ENCODE data around the gene MDM4.

MDM4 gene, protein sequence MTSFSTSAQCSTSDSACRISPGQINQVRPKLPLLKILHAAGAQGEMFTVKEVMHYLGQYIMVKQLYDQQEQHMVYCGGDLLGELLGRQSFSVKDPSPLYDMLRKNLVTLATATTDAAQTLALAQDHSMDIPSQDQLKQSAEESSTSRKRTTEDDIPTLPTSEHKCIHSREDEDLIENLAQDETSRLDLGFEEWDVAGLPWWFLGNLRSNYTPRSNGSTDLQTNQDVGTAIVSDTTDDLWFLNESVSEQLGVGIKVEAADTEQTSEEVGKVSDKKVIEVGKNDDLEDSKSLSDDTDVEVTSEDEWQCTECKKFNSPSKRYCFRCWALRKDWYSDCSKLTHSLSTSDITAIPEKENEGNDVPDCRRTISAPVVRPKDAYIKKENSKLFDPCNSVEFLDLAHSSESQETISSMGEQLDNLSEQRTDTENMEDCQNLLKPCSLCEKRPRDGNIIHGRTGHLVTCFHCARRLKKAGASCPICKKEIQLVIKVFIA

DNA sequence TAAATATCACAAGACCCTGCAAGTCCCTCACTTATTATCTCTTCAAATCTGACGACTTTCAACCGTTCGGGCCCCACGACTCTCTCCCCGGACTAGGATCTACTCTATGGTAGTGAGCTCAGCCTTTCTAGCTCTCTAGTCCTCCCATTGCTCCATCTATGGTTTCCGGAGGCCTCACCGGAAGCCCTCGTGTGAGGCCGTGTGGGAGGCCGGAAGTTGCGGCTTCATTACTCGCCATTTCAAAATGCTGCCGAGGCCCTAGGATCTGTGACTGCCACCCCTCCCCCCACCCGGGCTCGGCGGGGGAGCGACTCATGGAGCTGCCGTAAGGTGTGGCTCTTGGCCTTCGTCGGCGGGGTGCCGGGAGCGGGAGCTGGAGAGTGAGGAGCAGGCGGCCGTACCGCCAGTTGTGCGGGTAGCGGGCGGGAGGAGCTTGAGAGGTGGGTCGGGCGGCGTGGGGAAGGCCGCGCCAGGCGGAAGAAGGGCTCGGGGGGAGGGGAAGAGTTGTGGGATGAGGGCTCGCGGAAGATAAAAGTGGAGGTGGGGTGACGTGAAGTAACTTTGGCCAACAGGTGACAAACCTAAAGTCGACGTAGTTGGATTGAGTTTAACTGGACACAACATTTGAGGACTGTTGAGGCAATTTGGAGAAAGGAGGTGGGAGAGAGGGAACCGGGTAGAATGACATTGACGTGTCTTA, at the start of gene MDM4:
Gene MDM4, plus strand, starts transcription at position 227 of the 700 bp plus-strand sequence. CDS start 9,113 bp downstream, outside the sequence.
- peak within 1 kb of the TSS; percentile 96 for H3K27ac ChIP-seq
- TF ChIP-seq, protein P1, sequence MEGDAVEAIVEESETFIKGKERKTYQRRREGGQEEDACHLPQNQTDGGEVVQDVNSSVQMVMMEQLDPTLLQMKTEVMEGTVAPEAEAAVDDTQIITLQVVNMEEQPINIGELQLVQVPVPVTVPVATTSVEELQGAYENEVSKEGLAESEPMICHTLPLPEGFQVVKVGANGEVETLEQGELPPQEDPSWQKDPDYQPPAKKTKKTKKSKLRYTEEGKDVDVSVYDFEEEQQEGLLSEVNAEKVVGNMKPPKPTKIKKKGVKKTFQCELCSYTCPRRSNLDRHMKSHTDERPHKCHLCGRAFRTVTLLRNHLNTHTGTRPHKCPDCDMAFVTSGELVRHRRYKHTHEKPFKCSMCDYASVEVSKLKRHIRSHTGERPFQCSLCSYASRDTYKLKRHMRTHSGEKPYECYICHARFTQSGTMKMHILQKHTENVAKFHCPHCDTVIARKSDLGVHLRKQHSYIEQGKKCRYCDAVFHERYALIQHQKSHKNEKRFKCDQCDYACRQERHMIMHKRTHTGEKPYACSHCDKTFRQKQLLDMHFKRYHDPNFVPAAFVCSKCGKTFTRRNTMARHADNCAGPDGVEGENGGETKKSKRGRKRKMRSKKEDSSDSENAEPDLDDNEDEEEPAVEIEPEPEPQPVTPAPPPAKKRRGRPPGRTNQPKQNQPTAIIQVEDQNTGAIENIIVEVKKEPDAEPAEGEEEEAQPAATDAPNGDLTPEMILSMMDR (conservative IDR thresholded peaks at IDR 0.05), result no peak

DNA sequence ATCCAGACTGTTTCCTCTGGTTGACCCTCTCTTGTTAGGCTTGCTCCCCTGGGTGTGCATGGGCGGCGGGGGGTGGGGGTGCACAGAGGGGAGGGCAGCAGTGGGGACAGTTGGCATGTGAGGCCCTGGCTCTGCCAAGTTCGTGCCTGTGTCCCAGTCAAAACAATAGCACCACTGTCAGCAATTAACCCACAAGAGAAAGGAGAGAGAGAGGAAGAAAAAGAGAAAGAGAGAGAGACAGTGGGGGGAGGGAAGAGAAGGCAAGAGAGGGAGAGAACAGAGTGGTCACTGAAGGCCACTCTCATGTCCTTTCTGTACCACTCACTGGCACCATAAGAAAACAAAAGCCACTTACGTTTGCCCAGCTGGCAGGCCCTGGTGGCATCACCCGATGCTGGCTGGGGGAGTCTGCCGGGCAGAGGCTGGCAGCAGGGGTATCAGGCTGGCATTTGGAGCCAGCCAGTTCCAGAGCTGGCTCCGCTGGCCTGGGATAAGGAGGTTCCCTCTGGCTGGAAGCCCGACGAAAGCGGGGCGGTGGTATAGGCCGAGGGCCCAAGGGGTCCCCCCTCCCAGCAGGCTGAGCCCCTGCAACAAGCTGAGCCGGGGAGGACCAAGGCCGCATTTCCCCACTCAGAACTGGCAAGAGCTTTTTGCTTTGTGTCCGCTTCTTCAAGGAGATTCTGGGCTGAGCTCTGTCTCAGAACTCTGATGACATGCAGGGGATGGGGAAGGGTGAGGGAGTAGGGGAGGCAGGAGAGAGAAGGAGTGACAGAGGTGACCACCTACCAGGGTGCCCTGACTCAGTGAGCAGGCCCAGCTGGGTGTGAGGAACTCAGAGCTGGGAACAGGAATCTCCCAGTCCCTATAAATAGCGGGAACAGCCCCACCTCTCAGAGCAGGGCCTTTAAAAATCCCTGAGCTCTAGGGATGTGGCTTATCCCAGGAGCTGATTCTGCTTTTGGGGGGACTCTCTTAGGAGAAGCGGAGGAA, 49.5 kb upstream of the MDM4 start:
- H3K27ac ChIP-seq, result no peak overlapping the region
- TF ChIP-seq, protein P1 (conservative IDR thresholded peaks at IDR 0.05), result no peak

DNA sequence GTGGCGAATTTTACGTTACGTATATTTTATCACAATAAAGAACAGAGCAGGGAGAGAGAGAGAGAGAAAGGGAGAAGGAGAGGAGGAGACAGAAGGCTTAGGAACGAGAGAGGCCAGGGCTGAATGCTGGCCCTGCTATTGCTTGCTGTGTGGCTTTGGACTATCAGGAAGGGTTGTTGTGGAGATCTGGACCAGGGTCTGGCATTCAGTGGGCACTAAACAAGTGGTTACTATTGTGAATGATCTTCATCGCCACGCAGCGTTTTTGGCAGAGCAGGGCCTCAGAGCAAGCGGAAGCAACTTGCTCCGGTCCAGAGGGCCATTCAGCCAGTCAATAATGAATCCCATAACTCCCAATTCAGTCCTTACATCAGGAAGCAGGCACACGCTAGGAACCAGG, 48.0 kb upstream of the MDM4 start:
- TF ChIP-seq, protein P1 (conservative IDR thresholded peaks at IDR 0.05), result no peak
- no peak overlapping the region for H3K27ac ChIP-seq

DNA sequence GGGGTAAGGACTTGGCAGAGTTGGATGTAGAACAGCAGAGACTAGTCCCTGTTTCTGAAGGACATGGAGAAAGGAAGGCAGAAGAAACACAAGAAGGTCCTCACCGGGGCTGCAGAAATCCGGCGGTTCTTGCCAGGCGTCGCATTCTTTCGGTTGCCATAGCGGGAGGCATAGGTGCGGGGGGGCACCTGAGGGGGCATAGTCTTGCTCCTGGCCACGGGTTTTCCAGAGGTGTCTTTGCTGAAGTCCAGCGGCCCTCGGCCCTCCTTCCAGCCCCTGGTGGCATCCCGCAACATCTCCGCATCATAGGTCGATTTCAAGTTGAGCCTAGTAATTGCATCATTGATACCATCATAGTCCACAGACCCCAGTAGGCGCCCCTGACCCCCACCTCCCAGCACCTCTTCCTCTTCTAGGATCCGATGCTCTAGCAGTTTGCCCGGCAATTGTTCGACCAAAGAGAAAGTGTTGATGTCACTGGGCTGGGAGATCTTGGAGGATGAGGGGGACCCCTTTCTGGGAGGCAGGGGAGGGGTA, 47.4 kb upstream of the MDM4 start:
- no peak overlapping the region for H3K27ac ChIP-seq
- TF ChIP-seq, protein P1 (conservative IDR thresholded peaks at IDR 0.05), result no peak

DNA sequence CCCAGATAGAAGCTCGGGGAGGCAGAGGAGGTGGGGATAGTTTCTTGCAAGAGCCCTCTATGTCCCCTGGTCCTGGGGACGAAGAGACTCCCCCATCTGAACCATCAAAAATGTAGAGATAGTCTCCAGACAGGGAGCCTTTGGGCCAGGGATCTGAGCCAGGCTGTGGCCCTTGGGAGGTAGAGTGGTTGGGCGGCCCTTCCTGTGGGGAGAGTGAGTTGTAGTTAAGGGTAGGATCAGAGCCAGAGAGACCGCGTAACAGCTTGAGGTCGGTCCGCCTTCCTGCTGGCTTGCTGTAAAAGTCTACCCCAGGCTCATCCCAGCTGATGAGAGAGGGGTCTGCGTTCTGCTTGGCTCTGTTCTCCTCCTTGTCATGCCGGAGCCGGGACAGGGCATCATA, 46.9 kb upstream of the MDM4 start:
- TF ChIP-seq, protein P1 (conservative IDR thresholded peaks at IDR 0.05), result no peak
- H3K27ac ChIP-seq, result no peak overlapping the region

DNA sequence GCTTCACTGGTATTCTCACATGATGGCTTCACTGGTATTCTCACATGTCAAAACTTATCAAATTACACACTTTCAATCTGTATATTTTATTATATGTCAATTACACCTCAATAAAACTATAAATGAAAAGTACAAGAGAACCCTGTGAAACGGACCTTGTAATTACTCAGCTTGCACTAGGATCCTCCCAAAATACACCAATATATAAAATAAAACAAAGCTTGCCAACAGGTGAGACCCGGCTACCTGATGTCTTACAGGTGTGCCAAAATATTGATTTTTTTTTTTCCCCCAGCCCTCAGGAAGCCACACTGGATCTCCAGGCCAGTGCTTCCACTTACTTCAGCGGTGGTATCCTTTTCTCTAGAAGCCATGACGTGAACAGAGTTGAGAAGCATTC, 44.5 kb upstream of the MDM4 start:
- TF ChIP-seq, protein P1 (conservative IDR thresholded peaks at IDR 0.05), result no peak

More for the DNA sequence above, 44.5 kb upstream of the MDM4 start:
- H3K27ac ChIP-seq, result no peak overlapping the region

All from VCaP (cell line).